NCI-H2227 (cell line): ENCODE measurements around the gene TTC17.
"Not testable (repeated sequence)": the region's sequence is repeated elsewhere in the genome, so short reads cannot be mapped to it uniquely, and the experiment has no call there.

Experiments
- DNase-seq: peaks from one replicate; lab custom pipeline; 2025; ENCODE audit not compliant: unreplicated experiment; lab: John Stamatoyannopoulos, UW

TTC17 gene, protein sequence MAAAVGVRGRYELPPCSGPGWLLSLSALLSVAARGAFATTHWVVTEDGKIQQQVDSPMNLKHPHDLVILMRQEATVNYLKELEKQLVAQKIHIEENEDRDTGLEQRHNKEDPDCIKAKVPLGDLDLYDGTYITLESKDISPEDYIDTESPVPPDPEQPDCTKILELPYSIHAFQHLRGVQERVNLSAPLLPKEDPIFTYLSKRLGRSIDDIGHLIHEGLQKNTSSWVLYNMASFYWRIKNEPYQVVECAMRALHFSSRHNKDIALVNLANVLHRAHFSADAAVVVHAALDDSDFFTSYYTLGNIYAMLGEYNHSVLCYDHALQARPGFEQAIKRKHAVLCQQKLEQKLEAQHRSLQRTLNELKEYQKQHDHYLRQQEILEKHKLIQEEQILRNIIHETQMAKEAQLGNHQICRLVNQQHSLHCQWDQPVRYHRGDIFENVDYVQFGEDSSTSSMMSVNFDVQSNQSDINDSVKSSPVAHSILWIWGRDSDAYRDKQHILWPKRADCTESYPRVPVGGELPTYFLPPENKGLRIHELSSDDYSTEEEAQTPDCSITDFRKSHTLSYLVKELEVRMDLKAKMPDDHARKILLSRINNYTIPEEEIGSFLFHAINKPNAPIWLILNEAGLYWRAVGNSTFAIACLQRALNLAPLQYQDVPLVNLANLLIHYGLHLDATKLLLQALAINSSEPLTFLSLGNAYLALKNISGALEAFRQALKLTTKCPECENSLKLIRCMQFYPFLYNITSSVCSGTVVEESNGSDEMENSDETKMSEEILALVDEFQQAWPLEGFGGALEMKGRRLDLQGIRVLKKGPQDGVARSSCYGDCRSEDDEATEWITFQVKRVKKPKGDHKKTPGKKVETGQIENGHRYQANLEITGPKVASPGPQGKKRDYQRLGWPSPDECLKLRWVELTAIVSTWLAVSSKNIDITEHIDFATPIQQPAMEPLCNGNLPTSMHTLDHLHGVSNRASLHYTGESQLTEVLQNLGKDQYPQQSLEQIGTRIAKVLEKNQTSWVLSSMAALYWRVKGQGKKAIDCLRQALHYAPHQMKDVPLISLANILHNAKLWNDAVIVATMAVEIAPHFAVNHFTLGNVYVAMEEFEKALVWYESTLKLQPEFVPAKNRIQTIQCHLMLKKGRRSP

GRCh38 chr11:43358801-43359421 lies at the start of gene TTC17:
TSS of gene TTC17 (plus strand) at chr11:43358920. CDS start at chr11:43358955, 35 bp downstream.
- peak; percentile 95 for DNase-seq

DNA sequence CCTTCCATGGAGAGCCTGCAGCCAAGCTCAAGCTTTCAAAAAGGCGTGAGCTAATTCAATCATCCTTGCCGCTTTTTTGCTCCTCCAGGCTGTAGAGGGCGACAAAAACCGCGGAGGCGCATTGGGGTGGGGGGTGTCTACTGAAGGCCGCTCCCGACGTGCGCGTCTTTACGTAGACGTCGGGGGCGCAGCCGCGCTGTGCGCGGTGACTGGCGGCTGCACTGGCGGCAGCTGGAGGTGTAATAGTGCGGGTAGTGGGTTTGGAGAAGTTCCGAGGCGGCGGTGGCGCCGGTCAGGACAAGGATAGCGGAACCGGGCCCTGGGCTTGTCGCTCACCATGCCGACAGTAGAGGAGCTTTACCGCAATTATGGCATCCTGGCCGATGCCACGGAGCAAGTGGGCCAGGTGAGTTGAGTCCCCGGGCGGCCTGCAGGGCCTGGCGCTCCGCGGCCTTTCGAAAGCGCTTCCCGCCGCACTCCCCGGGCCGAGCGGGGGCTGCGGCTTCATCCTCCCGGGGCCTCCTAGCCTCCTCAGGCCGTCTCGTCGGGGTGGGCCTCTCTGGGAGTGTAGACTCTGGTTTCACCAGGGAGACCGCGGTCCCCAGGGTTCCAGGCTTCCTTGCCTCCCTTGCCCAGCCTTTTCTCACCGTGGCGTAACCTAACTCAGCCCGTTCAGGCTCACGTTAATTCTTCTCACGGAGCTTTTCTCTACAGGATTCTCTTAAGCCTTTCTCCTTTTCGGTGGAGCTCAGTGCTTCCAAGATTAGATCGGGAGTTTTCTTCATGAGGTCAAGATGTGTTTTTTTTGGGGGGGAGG lies 46.7 kb upstream of the TTC17 start, which contains the start of gene API5:
API5 (plus strand) TSS at position 206 of the 817 bp plus-strand sequence; CDS start at position 338, 132 bp downstream.
- DNase-seq: peak; percentile 98

DNA sequence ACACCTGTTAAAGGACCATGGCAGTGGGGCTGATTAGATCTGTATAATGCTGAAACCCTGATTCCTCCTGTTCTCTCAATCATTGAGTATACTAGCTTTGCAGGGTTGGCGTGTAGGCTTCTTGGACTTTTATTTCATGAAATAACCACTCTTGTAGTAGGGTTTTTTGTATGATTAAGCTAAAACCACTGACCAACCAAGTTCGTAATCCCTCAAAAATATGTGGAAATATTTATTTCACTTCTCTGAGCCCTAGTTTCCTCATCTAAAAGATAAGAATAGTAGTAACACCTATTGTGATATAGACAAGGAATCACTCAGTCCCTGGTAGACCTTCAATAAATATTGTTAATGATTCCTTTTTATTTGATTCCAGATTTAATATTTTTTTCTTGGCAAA lies 42.8 kb upstream of the TTC17 start:
- no peak for DNase-seq

DNA sequence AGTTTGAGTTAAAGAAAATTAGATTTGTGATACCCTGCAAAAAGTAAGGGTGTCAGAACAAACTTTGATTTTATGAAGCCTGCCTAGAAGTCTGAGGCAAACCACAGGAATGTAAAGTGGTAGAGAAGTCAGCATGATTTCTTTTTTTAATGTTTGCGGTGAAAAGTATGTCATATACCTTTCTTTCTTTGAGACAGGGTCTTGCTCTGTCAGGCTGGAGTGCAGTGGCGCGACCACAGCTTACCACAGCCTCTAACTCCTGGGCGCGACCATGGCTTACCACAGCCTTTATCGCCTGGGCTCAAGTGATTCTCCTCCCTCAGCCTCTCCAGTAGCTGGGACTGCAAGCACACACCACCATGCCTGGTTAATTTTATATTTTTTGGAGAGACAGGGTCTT lies 42.3 kb upstream of the TTC17 start:
- no peak for DNase-seq

DNA sequence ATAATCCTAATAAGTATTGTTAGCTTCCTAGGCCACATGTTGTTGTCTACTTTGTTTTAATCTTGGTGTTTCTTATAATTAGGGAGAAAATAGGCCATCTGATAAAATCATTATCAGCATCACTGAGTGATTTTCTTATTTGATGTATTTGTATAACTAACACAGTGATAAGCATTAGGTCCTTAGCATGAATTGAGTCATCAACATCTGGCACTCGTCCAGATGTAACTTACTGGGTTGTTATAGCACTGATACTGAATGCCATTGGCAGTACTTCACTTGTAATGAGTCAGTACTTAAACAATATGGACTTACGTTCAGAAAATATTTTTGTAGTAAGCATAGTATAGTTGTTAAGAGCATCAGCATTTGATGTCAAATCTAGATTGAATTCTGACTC lies 30.7 kb upstream of the TTC17 start:
- DNase-seq: no peak

DNA sequence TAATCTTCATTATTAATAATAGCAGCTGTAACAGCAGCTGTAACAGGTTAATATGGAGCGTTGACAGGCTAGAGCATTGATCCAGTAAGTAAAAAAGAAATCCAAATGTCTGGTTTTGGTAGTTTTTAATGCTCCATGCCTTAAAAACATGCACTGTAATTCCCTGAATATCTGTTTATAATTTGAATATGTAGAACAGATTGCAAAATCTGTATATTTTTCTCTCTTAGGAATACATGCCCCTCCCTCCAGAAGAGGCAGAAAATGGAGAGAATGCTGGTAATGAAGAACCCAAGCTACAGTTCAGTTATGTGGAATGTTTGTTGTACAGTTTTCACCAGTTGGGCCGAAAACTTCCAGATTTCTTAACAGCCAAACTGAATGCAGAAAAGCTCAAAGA lies 30.2 kb upstream of the TTC17 start:
- DNase-seq: no peak

- DNase-seq: no peak
These were observed 17.6 kb upstream of the TTC17 start for GRCh38 chr11:43341159-43341558.

GRCh38 chr11:43351426-43351825 lies 7.3 kb upstream of the TTC17 start:
- not testable (repeated sequence) for DNase-seq

- DNase-seq: no peak
These were observed 4.4 kb upstream of the TTC17 start for GRCh38 chr11:43354311-43354710.

GRCh38 chr11:43356336-43356735 lies 2.4 kb upstream of the TTC17 start:
- no peak for DNase-seq

DNA sequence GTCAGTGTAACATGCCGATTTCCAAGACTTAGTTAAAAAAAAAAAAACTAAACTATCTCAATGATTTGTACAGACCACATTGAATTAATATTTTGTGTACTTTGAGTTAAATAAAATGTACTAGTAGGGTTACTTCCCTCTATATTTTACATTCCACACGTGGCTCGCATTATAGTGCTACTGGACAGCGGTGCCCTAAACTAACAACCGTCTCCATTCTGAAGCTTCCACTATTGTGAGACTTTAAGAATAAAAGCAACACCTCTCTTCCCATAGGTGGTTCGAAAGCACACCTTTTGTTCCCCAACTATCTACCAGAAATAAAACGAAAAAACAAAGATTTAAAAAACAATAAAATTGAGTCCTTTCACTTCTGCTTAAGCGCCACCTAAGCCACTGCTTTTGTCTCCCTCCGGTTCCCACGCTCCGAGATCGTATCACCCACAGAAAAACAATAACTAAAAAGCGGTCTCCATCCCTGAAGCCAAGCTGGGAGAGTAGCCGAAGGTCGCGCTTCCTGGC lies 380 bp upstream of the TTC17 start:
- peak; percentile 20 for DNase-seq

DNA sequence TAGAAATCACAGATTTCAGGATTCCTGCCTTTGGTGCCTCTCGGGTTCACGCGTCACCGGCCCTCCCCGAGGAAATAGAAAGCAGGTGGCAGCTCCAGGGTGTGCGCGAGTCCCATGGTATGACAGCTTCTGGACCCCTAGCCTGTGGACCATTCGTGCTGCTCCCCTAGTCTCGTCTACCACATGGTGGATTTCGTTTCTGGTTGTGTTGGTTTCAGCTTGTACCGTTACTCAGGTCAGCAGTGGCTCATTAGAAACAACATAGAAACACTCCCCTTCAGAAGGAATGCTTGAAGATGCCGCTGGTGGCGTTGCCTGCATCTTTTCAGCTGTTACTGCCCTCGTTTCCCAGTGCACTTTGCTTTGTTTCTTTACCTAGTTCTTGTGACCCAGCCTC lies 700 bp downstream of the TTC17 start:
- peak; percentile 53 for DNase-seq

DNA sequence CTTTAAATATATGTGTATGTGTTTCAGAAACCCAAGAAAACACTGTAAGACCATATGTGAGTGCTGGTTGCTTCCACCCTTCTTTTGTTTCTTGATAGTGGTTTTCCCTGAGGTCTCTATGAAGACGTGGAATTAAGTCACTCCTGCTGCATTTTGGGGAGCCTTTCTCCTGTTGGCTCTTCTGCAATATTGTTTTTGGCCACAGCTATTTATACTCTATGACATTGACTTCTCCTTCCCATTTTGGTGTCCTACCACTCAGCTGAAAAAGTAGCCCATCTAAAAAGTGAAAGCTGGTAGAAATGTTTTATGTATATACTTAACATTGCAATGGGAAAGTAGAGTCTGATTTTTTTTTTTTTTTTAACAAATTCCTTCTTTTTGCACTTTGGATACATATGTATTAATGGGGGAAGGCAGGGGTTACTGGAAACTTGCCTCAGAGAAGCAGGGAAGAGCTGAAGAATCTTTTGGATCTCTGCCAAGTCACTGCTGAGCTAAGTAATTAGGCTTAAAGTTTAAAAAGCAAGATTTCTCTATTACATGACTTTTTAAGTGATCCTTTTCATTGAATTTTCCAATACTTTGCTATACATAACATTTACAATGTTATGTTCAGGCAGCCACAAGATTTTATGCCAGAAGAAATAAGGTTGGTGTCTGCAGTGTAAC lies 1.8 kb downstream of the TTC17 start:
- DNase-seq: peak; percentile 9

GRCh38 chr11:43366677-43367076 lies 8.0 kb downstream of the TTC17 start:
- no peak for DNase-seq

DNA sequence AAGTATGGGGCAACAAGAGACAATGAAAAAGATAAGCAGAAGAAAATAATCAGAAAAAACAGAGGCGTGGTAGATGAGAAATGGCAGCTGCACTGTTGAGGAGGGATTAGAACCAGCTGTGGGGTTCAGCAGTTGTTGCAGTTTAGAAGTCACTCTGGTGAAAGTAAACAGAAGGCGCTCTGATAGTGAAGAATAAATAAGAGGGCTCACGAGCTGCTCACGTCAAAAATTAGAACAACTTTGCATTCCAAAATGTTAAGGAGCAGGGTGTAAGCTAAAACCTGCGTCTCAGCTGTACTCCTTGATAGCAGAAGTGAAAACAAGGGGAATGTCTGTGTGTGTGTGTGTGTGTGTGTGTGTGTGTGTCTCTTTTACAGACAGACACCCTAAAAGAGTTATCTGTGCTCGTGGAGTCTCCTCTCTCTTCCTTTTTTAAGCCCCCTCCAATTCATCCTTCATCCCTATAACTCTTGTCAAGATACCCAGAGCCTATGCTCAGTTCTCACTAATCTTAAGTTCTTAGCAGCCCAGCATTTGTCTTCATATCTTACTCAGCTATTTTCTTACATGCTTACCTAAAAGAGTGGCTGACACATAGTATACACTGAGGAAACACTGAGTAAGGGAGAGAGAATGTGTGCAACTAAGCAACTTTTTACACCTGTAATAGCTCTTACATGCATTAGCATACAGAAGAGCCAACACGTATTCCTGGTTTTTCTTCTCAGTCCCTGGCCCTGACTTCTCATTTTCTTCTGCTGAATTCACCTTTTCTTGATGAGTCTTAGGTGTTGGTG lies 8.9 kb downstream of the TTC17 start:
- DNase-seq: no peak

- DNase-seq: no peak
These were observed 17.3 kb downstream of the TTC17 start for GRCh38 chr11:43376065-43376464.

DNA sequence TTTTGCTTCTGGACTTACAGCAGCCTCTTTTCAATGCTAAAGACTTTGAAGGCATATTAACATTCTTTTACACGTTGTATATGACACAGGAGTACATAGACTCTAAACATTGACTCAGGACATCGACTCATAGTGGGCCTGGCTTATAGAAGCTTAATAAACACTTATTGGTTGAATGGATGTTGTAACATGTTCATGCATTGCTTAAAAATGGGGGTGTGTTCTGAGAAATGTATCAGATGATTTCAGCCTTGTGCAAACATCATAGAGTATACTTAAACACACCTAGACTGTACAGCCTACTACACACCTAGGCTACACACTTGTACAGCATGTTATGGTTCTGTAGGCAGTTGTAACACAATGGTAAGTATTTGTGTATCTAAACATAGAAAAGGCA lies 17.9 kb downstream of the TTC17 start:
- no peak for DNase-seq

DNA sequence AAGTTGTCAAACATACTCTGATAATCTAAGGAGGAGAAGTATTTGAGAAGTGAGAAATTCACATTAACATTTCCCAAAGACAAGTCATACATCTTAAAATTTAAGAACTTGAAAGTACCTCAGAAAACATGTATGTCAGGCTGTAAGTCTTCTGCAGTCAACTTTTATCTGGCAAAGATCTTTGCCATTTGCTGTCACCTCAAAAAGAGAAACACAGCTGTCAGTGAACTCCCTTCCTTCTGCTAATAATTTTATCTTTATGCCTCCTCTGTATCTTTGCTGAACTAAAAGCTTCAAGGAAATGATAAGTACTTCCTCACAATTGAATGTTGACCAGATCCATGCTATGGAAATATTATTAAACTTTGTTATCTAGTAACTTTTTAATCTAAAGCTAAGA lies 18.7 kb downstream of the TTC17 start:
- DNase-seq: no peak

GRCh38 chr11:43378897-43379296 lies 20.2 kb downstream of the TTC17 start:
- DNase-seq: no peak
